Fibroblast of the aortic adventitia (primary cell): ENCODE data around the gene ZSCAN10. TPM values are rescaled to one million over a fixed set of nuclear protein-coding genes. Genes with fewer than 3 reads are reported as not detected.

Source experiments
- DNase-seq: peaks from one replicate; pipeline ENCODE4 v3.0.0-alpha.2; 2010; ENCODE audit warnings: low read depth
- H3K4me3 ChIP-seq: 2 replicates; pipeline ENCODE4 v1.5.1; 2011; ENCODE audit warnings: low read depth, mild to moderate bottlenecking, control low read depth, low read length, moderate library complexity
- CTCF ChIP-seq: IDR thresholded peaks from 2 replicates; pipeline ENCODE4 v1.5.1; 2011; ENCODE audit warnings: mild to moderate bottlenecking, low read length, control low read depth, inconsistent platforms; ENCODE audit not compliant: insufficient read depth
- total RNA-seq: library from RNA; depleted of rRNA; stranded (reverse); fragments of >200 nt; gene quantifications from 2 replicates; pipeline ENCODE4 v1.2.3, GENCODE V29; 2012; ENCODE audit warnings: low replicate concordance

The ZSCAN10 gene
- total RNA-seq, 1 donor = not detected

- no peak for DNase-seq
- TF ChIP-seq CTCF = no peak
- H3K4me3 ChIP-seq = peak overlapping the region; percentile 83
Measured at GRCh38 chr16:3133844-3134243, 34.8 kb upstream of the ZSCAN10 start.

DNA sequence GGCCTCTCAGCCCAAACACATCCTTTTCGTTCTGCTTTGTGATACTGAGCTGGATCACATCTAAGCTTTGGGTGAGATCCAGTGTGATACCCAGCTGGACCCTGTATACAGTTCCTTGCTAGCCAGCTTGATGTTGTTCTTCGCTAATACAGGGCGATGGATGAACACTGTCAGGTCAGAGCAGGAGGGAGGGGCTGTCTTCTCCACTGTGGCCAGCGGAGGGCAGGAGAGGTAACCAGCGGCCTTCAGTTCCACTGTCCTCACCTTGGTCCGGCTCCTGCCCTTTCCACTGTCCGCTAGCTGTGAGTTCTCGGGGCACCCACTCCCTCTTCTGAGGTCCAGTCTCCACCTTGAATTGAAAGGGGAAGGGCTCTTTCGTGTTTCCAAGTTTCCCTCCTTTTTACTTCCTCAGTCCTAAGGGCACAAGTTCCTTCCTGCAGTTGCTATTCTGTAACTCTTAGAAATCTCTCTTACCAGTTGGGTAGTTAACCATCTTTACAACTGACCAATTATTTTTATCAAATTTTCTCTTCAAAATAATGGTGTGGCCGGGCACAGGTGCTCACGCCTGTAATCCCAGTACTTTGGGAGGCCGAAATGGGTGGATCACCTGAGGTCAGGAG is 32.8 kb upstream of the ZSCAN10 start:
- no peak overlapping the region for H3K4me3 ChIP-seq
- TF ChIP-seq CTCF = peak; percentile 85
- peak; percentile 55 for DNase-seq

- peak; percentile 95 for DNase-seq
- peak; percentile 97 for TF ChIP-seq CTCF
- peak overlapping the region; percentile 66 for H3K4me3 ChIP-seq
Measured at GRCh38 chr16:3129137-3130131, 30.3 kb upstream of the ZSCAN10 start.

- DNase-seq = no peak
- no peak for TF ChIP-seq CTCF
- no peak overlapping the region for H3K4me3 ChIP-seq
Measured at GRCh38 chr16:3127745-3128144, 28.7 kb upstream of the ZSCAN10 start.

DNA sequence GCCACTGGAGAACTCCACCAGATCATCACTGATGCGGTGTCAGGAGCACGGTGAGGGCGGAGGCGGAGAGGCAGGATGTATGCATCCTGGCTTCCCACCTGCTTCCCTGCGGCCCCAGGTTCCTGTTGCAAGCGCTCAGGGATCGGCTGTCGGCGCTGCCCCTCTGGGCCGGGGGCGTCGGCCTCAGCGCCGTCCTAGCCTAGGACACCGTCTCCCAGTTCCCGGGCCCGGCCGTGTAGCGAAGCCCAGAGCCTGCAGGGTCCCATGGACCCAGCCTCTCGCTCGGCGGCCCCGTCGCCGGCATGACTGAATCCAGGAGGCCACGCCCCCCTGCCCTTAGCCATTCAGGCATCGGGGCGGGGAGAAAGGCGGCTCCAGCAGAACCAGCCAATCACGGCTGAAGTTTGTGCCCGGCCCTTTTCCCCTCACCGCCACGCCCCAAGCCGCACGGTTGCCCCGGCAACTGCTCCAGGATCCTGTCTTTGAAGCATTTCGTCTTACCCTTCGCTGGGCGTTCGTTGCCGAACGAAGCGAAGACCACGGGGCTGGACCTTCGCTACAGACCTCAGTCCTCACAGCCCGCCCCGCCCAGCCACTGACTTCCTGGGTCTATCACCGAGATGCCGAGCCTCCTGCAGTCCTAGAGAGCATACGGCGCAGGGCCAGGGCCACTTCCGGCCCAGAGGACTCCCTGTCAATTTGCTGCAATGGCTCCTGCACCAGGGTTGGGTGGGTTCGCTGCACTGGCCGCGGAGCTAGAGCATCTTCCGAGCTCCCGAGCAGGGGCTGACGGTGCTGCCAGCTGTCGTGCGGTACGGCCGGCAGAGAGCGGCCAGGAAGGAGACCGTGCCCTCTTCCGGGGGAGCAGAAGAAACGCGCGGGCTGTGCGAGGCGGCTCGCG is 25.1 kb upstream of the ZSCAN10 start:
- TF ChIP-seq CTCF = peak; percentile 46
- peak overlapping the region; percentile 82 for H3K4me3 ChIP-seq
- DNase-seq = peak; percentile 91

GRCh38 chr16:3122926-3123570 is 24.0 kb upstream of the ZSCAN10 start:
- no peak for DNase-seq
- H3K4me3 ChIP-seq = no peak overlapping the region
- no peak for TF ChIP-seq CTCF
